Frontal cortex (tissue), 4 donors: Measurements from ENCODE around the gene KRT78. TPM values are rescaled to one million over a fixed set of nuclear protein-coding genes. Genes with fewer than 3 reads are reported as not detected.
"Not testable (repeated sequence)": the region's sequence is repeated elsewhere in the genome, so short reads cannot be mapped to it uniquely, and the experiment has no call there.

Experiments
- DNase-seq, 2 donors: peaks; one replicate each; pipeline ENCODE4 v3.0.0; 2012; ENCODE audit warnings: low spot score in 2 of 2
- FAIRE-seq: peaks from 2 replicates; lab custom pipeline; 2012; peaks lifted over from hg19 to GRCh38; lab: Jason Lieb, UNC
- total RNA-seq: library from RNA; depleted of rRNA; stranded (reverse); fragments of >200 nt; gene quantifications from one replicate; pipeline ENCODE4 v1.2.3, GENCODE V29; 2014
- donor health status: control.
- donor health status: control.
- donor health status: control.

The KRT78 gene
- total RNA-seq, 1 donor from 2014 or later = not detected

DNA sequence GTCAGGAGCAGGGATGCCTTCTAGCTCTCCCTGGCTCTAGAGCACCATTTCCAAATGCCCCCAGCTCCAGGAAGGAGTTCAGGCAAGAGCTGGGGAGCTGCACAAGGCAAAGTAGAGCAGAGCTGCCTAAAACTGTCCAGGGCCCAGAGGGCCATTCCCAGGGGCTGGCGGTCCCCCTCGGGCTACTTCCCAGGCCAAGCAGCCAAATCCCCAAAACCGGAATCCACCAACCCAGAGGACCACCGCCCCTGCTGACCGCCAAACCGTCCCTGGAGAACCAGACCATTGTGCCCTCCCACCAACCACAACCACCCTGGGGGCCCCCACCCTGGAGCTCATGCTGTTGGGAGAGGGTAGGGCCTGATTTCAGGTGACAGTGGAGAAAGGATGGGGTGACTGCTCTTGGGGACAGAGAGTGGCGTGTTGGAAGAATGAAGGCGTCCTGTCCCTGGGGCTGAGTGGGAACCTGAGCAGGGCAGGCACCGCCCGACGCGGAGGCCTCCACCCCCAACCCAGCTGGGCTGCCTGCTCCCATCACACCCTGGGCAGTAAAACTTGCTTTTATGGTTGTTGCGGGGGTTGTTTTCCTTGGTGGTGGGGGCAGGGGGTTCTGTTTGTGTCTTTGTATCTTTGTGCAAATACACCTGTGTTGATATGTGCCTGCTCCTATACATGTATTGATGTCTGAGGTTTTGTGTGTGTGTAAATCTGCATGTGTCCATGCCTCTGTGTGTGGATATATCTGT is 24.0 kb upstream of the KRT78 start:
- FAIRE-seq (no peak), DNase-seq (no peak)

GRCh38 chr12:52871291-52872039 is 22.7 kb upstream of the KRT78 start:
- no peak for DNase-seq
- no peak for FAIRE-seq

DNA sequence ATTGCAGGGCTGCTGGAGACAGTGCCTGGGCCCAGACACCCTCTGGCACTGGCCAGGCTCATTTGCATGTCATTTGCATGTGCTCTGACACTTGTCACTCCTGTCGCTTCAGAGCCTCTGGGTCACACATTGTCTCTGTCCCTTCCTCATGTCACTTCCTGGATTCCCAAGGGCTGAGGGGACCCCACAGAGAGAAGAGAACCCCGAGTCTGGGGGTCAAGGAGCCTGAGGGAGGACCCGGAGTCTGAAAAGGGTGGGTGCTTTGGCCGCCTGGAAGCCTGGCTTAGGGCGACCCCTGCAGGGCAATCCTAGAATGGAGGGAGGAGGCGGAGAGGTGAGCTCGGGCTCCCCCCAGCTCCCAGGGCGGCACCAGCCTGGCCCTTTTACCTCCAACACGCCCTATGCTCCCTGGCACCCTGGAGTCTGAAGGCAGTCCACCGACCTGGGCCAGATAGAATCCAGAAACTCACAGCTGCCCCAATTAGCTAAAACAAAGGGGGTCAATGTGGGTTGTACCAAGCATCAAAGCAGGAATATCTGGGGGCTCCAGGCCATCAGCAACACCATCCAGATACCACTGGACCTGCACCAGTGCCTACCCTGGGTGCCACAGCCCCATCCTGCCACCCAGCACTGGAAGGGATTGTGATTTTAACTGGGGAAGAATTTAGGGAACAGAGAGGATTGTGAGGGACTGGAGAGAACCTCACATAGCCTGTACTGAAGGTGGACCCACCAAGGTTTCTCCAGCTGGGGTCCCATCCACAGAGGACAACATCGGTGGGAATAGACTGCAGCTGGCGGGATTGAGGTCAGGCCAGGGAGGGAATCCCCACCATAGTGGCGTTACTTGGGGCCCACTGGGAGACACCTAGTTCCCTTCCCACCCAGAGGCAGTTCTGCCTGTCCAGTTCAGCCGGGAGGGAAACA is 21.8 kb upstream of the KRT78 start:
- FAIRE-seq (no peak), DNase-seq (peak; percentile 52 to 70)

DNA sequence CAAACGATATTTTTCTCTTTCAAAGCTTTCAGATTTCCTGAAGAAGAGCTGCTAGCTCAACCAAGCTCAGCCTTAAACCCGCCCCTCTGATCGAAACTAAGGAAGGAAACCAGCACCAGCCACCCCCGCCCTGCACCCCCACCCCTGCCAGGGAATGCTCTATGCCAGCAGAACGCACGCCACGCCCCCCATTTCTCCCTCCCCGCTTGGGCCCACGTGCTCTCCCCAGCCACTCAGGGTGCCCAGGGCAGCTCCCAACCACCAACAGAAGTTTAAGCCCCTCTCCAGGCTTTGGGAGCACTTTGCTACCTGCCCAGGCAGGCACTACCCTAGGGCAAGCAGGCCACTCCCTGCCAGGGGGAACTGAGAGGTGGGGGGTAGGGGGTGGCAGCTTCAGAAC is 18.8 kb upstream of the KRT78 start:
- FAIRE-seq (no peak), DNase-seq (peak in 1 of 2 donors; percentile 28)

DNA sequence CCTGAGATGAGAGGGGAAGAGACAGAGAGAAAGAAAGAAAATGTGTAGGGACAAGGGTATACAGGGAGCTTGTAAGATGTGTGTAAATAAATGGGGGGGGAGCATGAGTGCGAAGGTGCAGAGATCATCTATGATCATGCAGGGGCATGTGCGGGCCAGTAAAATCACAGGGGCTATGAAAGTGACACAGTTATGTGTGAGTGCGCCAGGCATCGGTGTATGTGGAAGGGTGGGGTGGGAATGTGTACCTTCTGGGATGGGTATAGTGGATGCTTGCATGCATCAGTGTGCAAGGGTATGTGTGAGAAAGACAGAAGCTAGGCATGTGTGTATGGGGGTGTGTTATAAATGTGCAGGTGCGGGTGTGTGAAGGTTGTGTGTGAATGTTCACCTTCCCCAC is 18.4 kb upstream of the KRT78 start:
- no peak for FAIRE-seq
- DNase-seq = no peak

- DNase-seq (peak; percentile 36 to 71), FAIRE-seq (no peak)
Observed at GRCh38 chr12:52865090-52865944, 16.5 kb upstream of the KRT78 start.

GRCh38 chr12:52862023-52862422 is 13.2 kb upstream of the KRT78 start:
- DNase-seq (no peak), FAIRE-seq (no peak)

DNA sequence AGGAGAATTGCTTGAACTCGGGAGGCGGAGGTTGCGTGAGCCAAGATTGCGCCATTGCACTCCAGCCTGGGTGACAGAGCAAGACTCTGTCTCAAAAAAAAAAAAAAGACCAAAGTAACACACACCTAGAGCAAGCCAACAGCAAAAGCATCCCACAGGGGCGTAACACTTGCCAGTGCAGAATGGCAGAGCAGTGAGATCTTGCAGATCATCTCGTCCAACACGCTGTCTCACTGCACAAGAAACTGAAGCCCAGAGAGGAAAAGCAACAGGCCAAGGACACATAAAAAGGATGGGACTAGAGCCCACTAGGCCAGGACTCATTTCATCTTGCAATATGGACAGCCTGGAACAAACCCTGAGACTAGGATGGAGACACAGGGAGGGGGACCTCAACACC is 12.7 kb upstream of the KRT78 start:
- no peak for FAIRE-seq
- no peak for DNase-seq

DNA sequence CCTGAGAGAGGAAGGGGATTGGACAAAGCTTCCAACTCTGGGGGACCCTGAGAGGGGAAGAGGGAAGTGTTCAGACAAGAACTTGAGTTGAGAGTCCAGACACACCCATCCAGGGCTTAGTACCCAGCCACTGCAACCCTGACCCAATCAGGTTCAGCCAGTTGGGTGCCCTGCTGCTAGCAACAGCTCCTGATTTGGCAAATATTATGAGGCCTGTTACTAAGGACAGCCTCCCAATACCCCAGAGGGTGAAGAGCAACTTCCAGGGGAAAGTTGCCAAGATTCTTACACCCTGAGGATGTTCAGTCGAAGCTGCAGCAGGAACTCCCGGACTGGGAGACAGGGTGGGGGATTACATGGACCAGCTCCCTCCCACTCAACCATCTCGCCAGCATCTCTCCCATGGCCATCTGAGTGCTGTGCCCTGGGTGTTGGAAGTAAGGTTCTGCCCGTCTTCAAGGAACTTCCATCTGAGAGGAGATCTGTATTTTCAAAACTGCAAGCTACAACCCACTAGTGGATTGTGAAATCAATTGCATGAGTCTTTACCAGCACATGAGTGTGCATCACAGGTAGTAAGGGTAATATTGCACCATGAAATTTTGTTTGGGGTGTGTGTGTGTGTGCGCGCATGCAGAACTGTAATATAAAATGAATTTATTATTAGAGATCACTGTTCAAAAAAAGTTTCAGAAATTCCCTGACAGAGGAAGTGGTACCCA is 11.5 kb upstream of the KRT78 start:
- FAIRE-seq (no peak), DNase-seq (no peak)

DNA sequence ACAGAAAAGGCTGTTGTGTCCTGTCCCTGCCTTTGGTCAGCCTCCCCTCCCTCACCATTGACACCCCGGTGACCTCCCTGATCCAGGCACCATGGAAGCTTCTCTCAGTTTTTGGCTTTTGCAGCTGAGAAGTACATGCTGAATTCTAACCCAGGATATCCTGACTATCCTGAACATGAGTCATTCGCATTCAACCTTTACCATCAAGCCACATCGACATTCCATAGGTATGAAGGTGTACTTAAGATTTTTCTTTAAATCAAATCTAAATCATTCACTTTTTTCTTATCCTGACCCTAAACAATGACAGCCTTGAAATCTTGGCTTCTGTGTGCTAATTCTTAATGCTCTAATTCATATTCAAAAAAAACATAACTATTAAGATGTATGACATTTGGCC is 8.7 kb upstream of the KRT78 start:
- DNase-seq (no peak), FAIRE-seq (no peak)

GRCh38 chr12:52856787-52857186 is 8.0 kb upstream of the KRT78 start:
- no peak for FAIRE-seq
- no peak for DNase-seq

GRCh38 chr12:52856077-52856476 is 7.3 kb upstream of the KRT78 start:
- not testable (repeated sequence) for DNase-seq, FAIRE-seq

- FAIRE-seq (no peak), DNase-seq (no peak)
Observed at GRCh38 chr12:52851787-52852186, 3.0 kb upstream of the KRT78 start.

- FAIRE-seq = no peak
- DNase-seq = no peak
Observed at GRCh38 chr12:52850681-52851080, 1.9 kb upstream of the KRT78 start.

- DNase-seq (no peak), FAIRE-seq (no peak)
Observed at GRCh38 chr12:52849511-52849910, 717 bp upstream of the KRT78 start.

GRCh38 chr12:52847335-52848102 is 1.3 kb downstream of the KRT78 start:
- DNase-seq (no peak), FAIRE-seq (no peak)

DNA sequence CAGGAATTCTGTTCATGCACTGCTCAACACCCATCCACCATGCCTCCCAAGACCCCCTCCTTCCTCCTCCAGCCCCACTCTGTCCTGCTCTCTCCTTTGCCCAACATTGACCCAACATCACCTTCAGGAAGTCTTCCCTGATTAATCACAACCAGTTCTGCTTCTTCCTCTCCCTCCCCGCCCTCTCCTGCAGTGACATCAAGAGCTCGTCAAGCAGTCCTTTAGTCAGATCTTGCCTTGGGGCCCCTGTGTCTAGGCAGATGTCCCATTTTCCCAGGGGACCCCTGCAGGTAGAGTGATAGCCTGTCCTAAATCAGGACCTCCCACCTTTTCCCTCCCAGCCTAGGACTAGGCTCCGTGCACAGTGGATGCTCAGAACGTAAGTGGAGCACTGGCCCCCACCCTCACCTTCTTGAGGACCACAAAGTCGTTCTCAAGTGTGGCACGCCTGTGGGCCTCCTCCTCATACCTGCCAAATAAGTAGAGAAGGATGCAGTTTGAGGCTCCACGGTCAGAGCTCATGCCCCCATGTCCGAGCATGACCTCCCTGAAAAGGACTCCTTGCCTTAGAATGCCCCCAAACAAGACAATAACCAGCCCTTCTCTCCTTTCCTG is 2.3 kb downstream of the KRT78 start:
- FAIRE-seq (no peak), DNase-seq (no peak)

GRCh38 chr12:52845946-52846345 is 2.8 kb downstream of the KRT78 start:
- FAIRE-seq (no peak), DNase-seq (no peak)
